ENCODE results near the gene MPPED1.

Gene MPPED1

GRCh38 chr22:43449205-43449830 lies 37.5 kb downstream of the MPPED1 start:
- ATAC-seq (replicated peaks) = no peak
- peaks cover 0 to 2% of the 10 kb centered on the region in 2 donors for H3K4me1 Mint-ChIP-seq
- no peak overlapping the region for H3K4me3 Mint-ChIP-seq
- DNase-seq = no peak
- H3K27me3 Mint-ChIP-seq = peaks cover 21 to 23% of the 10 kb centered on the region in 2 donors
- H3K27ac Mint-ChIP-seq = no peak overlapping the region
- peaks cover 0 to 1% of the 10 kb centered on the region in 2 donors for H3K9me3 Mint-ChIP-seq
- H3K36me3 Mint-ChIP-seq = no peaks in the 10 kb centered on the region

GRCh38 chr22:43449831-43450225 lies 38.0 kb downstream of the MPPED1 start:
- Mint-ChIP-seq H3K27ac (no peak overlapping the region), H3K4me1 (peaks cover 0 to 2% of the 10 kb centered on the region in 2 donors), H3K27me3 (peaks cover 21 to 23% of the 10 kb centered on the region in 2 donors), H3K9me3 (peaks cover 0 to 1% of the 10 kb centered on the region in 2 donors), H3K36me3 (no peaks in the 10 kb centered on the region), H3K4me3 (no peak overlapping the region)
- ATAC-seq (replicated peaks) (no peak), DNase-seq (no peak)

GRCh38 chr22:43451371-43452050 lies 39.7 kb downstream of the MPPED1 start:
- no peak for ATAC-seq (replicated peaks)
- no peak overlapping the region for H3K4me3 Mint-ChIP-seq
- DNase-seq = no peak
- peaks cover 0 to 2% of the 10 kb centered on the region in 2 donors for H3K4me1 Mint-ChIP-seq
- peaks cover 0 to 1% of the 10 kb centered on the region in 2 donors for H3K9me3 Mint-ChIP-seq
- H3K27ac Mint-ChIP-seq = no peak overlapping the region
- peaks cover 16 to 36% of the 10 kb centered on the region in 2 donors for H3K27me3 Mint-ChIP-seq
- no peaks in the 10 kb centered on the region for H3K36me3 Mint-ChIP-seq

DNA sequence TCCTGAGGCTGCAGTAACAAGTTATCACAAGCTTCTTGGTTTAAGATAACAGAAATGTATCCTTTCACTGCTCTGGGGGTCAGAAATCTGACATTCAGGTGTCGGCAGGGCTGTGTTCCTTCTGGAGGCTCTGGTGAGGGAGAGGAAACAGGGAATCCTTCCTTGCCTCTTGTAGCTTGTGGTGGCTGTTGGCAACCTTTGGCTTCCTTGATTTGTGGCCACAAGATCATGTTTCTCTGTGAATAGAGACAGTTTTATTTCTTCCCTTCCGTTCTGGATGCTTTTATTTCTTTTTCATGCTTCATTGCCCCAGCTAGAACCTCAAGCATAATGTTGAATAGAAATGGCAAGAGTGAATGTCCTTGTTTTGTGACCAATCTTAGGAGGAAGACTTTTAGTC lies 44.0 kb downstream of the MPPED1 start:
- peaks cover 0 to 2% of the 10 kb centered on the region in 2 donors for H3K9me3 Mint-ChIP-seq
- H3K27me3 Mint-ChIP-seq = peaks cover 25 to 59% of the 10 kb centered on the region in 2 donors
- no peak overlapping the region for H3K27ac Mint-ChIP-seq
- H3K4me1 Mint-ChIP-seq = no peaks in the 10 kb centered on the region
- H3K36me3 Mint-ChIP-seq = no peaks in the 10 kb centered on the region
- DNase-seq = no peak
- H3K4me3 Mint-ChIP-seq = no peak overlapping the region
- ATAC-seq (replicated peaks) = no peak

DNA sequence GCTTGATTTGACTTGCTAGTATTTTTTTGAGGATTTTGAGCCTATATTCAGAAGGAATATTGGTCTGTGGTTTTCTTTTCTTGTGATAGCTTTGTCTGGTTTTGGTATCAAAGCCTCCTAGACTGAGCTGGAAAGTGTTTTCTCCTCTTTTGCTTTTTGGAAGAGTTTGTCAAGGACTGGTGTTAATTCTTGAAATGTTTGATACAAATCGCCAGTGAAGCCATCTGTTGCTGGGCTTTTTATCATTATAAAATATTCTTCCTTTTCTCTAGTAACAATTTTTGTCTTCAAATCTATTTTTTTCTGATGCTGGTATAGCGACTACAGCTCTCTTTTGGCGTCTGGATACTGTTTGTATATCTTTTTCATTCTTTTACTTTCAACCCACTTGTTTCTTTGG lies 45.2 kb downstream of the MPPED1 start:
- no peaks in the 10 kb centered on the region for H3K36me3 Mint-ChIP-seq
- H3K27me3 Mint-ChIP-seq = peaks cover 24 to 60% of the 10 kb centered on the region in 2 donors
- H3K9me3 Mint-ChIP-seq = peaks cover 0 to 5% of the 10 kb centered on the region in 2 donors
- H3K27ac Mint-ChIP-seq = no peak overlapping the region
- ATAC-seq (replicated peaks) = no peak
- no peak for DNase-seq
- H3K4me3 Mint-ChIP-seq = no peak overlapping the region
- no peaks in the 10 kb centered on the region for H3K4me1 Mint-ChIP-seq

- no peak overlapping the region for H3K27ac Mint-ChIP-seq
- ATAC-seq (replicated peaks) (no peak), DNase-seq (no peak)
- peaks cover 55 to 63% of the 10 kb centered on the region in 2 donors for H3K27me3 Mint-ChIP-seq
- peaks cover 5 to 9% of the 10 kb centered on the region in 2 donors for H3K36me3 Mint-ChIP-seq
- H3K9me3 Mint-ChIP-seq = peaks cover 15 to 17% of the 10 kb centered on the region in 2 donors
- no peak overlapping the region for H3K4me3 Mint-ChIP-seq
- H3K4me1 Mint-ChIP-seq = no peaks in the 10 kb centered on the region
Observed at GRCh38 chr22:43462701-43463100, 50.9 kb downstream of the MPPED1 start.

DNA sequence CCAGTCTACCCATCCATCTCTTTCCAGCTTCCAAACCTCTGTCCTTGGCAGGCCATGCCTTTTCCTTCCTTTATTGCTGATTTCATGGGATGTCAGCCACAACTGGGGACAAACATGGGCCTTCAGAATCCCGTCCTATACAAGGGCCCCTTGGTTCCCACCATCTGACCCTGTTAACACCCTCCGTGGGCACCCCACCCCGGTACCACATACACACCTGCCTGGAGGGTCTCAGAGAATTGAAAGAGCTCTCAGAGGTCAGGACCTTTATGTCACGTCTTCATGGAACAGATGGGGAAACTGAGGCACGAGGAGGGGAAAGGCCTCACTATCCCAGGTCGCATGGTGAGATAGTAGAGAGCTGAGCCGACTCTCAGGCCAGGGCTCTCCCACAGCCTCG lies 53.0 kb downstream of the MPPED1 start:
- Mint-ChIP-seq H3K4me3 (no peak overlapping the region), H3K27me3 (peaks cover 45 to 63% of the 10 kb centered on the region in 2 donors), H3K27ac (no peak overlapping the region), H3K4me1 (no peaks in the 10 kb centered on the region), H3K36me3 (peaks cover 5 to 9% of the 10 kb centered on the region in 2 donors), H3K9me3 (peaks cover 15% of the 10 kb centered on the region in 2 donors)
- ATAC-seq (replicated peaks) (no peak), DNase-seq (no peak)

DNA sequence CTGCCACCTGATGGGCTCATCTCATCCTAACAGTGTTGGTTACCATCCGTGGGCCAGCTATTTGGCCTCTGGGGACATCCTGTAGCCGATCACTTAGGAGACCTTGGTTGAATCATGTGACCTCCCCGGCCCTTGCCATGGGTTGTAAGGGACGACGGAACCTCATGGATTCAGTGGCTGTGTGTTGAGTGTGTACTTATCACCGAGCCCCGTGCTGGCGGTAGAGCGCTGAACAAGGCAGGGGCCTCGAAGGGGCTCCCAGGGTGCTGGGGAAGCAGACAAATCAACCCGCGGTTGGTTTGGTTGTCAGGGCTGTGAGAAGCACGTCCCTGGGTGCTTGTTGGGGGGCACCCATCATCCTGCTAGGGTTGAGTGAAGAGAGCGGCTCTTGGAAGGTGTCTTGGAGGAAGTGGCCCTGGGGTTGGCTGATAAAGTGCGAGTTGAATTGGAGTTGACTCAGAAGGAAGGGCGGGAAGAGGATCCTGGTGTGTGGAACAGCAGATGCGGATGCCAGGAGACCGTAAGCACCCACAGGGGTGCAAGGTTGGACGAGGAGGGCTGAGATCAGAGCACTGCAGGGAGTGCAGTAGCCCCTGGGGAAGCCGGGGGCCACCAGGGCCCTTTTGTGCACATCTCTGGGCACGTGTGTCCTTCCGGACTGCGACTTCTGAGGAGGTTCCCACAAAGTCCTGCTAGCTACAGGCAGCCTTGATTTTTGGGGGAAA lies 53.6 kb downstream of the MPPED1 start:
- no peak for ATAC-seq (replicated peaks)
- no peak overlapping the region for H3K4me3 Mint-ChIP-seq
- H3K27ac Mint-ChIP-seq = no peak overlapping the region
- no peaks in the 10 kb centered on the region for H3K4me1 Mint-ChIP-seq
- H3K27me3 Mint-ChIP-seq = peaks cover 50 to 68% of the 10 kb centered on the region in 2 donors
- DNase-seq = no peak
- peaks cover 5 to 9% of the 10 kb centered on the region in 2 donors for H3K36me3 Mint-ChIP-seq
- H3K9me3 Mint-ChIP-seq = peaks cover 15% of the 10 kb centered on the region in 2 donors

DNA sequence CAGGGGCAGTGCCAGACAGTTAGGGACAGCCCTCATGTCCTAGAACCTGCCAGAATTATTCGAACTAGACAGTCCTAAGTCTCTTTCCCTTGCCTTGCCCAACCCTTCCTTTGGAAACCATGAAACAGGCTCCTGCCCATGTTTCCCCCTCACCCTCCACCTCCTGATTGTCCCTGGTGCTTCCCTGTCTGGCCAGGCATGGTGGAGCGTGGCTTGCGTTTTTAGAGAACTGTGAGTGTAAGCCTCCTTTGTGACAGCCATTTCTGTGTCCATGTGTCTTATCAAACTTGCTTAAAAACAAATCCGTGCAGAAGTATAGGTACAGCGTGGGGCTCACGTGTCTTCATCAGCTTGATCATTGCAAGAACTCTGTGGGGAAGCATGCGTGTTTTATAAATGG lies 54.9 kb downstream of the MPPED1 start:
- DNase-seq = no peak
- Mint-ChIP-seq H3K27ac (no peak overlapping the region), H3K27me3 (peaks cover 45 to 66% of the 10 kb centered on the region in 2 donors), H3K4me3 (no peak overlapping the region), H3K4me1 (no peaks in the 10 kb centered on the region), H3K9me3 (peaks cover 12 to 15% of the 10 kb centered on the region in 2 donors), H3K36me3 (peaks cover 5 to 9% of the 10 kb centered on the region in 2 donors)
- no peak for ATAC-seq (replicated peaks)

- Mint-ChIP-seq H3K4me1 (no peaks in the 10 kb centered on the region), H3K36me3 (peaks cover 5 to 9% of the 10 kb centered on the region in 2 donors), H3K27ac (no peak overlapping the region), H3K27me3 (peaks cover 45 to 67% of the 10 kb centered on the region in 2 donors), H3K9me3 (peaks cover 12 to 15% of the 10 kb centered on the region in 2 donors), H3K4me3 (no peak overlapping the region)
- ATAC-seq (replicated peaks) (no peak), DNase-seq (no peak)
Observed at GRCh38 chr22:43467216-43467940, 55.6 kb downstream of the MPPED1 start.

DNA sequence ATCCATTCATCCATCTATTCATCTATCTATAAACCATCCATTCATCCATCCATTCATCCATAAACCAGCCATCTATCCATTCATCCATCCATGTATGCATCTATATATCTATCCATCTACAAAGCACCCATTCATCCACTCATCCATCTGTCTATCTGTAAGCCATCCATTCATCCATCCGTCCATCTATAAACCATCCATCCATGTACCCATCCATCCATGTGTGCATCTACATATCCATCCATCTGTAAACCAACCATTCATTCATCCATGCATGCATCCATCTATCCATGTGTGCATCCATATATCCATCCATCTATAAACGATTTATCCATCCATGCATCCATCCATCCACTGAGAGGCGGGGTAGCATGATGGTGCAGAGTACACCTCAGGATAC lies 58.4 kb downstream of the MPPED1 start:
- Mint-ChIP-seq H3K9me3 (no peaks in the 10 kb centered on the region), H3K27ac (no peak overlapping the region), H3K36me3 (no peaks in the 10 kb centered on the region), H3K27me3 (peaks cover 25 to 55% of the 10 kb centered on the region in 2 donors), H3K4me1 (no peaks in the 10 kb centered on the region), H3K4me3 (no peak overlapping the region)
- no peak for ATAC-seq (replicated peaks)
- DNase-seq = no peak

DNA sequence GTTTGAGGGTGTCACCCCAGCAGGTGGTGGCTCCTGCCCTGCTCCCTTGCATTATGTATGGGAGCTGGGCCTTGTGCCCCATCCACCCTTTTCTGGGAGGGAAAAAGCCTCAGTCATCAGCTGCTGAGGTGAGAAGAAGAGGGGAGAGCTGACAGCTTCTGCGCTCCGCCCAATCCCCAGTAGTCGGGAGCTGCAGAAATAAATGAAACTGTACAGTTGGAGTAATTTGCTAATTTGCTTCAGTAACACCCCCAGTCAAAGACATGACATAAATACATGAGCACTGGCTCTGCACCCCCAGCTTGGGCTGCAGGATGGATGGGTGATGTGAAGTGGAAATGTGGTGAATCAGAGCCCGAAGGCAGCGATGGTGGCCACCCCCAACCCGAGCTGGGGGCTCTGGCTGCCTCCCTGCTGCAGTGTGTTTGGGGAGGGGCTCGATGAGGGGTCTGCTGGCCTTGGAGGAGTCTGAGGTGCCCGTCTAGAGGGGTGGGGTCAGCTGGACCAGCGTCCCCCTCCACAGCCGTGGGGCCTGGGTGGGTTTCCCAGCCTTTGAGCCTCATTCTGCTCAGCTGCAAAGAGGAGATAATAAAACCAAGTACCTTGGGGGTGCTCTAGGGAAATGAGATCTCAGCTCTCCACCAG lies 59.2 kb downstream of the MPPED1 start:
- Mint-ChIP-seq H3K4me3 (no peak overlapping the region), H3K27ac (no peak overlapping the region), H3K9me3 (no peaks in the 10 kb centered on the region), H3K36me3 (no peaks in the 10 kb centered on the region), H3K4me1 (no peaks in the 10 kb centered on the region), H3K27me3 (peaks cover 21 to 50% of the 10 kb centered on the region in 2 donors)
- DNase-seq (no peak), ATAC-seq (replicated peaks) (no peak)

DNA sequence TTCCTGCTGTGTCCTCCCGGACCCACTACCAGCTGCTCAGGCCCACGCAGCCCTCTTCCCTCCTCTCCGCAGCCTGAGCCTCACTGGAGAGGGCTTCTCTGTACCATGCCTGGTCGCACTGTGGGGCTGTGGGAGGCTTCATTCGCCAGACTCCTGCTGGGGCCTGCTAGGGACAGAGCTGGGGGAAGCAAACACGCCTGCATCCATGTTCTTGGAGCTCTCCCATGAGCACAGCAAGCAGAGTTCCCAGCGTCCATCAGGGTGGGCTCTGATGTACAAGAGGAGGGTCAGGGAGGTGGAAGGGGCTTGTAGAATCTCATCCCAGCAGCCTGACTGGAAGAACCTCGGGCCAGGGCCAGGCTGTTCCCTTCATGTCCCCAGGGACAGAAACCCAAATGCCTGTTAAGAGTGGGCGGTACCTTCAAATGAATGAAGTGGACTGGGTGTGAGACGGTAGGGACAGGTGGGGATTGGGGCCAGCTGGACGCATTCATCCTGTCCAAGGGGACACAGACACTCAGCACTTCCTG lies 59.9 kb downstream of the MPPED1 start:
- ATAC-seq (replicated peaks) (no peak), DNase-seq (no peak)
- H3K36me3 Mint-ChIP-seq = no peaks in the 10 kb centered on the region
- peaks cover 19 to 47% of the 10 kb centered on the region in 2 donors for H3K27me3 Mint-ChIP-seq
- no peak overlapping the region for H3K4me3 Mint-ChIP-seq
- H3K9me3 Mint-ChIP-seq = no peaks in the 10 kb centered on the region
- no peak overlapping the region for H3K27ac Mint-ChIP-seq
- H3K4me1 Mint-ChIP-seq = no peaks in the 10 kb centered on the region

Data from stimulated activated naive B cell treated with anti-CD40 and anti-IgM and Interleukin-4, amounts not matched to agents 10 μg/mL and 1 μg/mL and 100 μg/mL, for 72 hours (primary cell).